H7 (cell line): ENCODE measurements around the gene BICDL1. TPM values are rescaled to one million over a fixed set of nuclear protein-coding genes. Genes with fewer than 3 reads are reported as not detected.
A peak's percentile ranks its signal among the peaks of the same experiment; 100 is the strongest.
"Not testable (repeated sequence)": the region's sequence is repeated elsewhere in the genome, so short reads cannot be mapped to it uniquely, and the experiment has no call there.

Experiments used
- DNase-seq: peaks from one replicate; pipeline ENCODE4 v3.0.0; 2012
- H3K27me3 ChIP-seq: 2 replicates; pipeline ENCODE4 v1.6.0; 2011; ENCODE audit warnings: mild to moderate bottlenecking, low read length; ENCODE audit not compliant: control insufficient read depth, insufficient read depth
- H3K36me3 ChIP-seq: replicated peaks from 2 replicates; pipeline ENCODE4 v1.5.1; 2011; ENCODE audit warnings: low read length; ENCODE audit not compliant: control insufficient read depth, insufficient read depth
- H3K4me3 ChIP-seq: 2 replicates; pipeline ENCODE4 v1.5.1; 2011; ENCODE audit warnings: low read depth, mild to moderate bottlenecking, control low read depth, low read length, moderate library complexity; ENCODE audit not compliant: insufficient read depth
- total RNA-seq: library from RNA; depleted of rRNA; stranded (reverse); fragments of >200 nt; shearing (Covaris generic); gene quantifications from 2 replicates; pipeline ENCODE4 v1.2.3, GENCODE V29; 2014

Gene BICDL1
- total RNA-seq, 1 experiment from 2014 or later = 15.7 TPM

DNA sequence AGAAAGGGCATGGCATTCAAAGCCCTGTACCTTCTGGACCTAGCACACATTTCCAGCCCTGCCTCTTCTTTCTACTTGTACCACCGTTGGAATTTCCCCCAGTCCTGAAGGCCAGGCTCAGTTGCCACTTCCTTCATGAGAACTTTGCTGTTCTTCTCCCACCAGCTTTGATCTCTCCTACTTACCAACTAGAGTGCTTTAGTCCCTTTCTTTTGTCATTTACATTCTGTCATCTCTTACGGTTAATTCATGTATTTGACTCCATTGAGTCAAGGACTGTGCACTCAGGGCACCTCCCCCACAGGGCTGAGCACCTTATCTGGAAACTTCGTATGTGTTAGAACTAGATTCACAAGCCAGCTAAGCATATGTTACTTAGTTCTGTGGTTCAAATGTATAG lies 26.3 kb downstream of the BICDL1 start:
- DNase-seq = no peak
- no peaks in the 10 kb centered on the region for H3K36me3 ChIP-seq
- no peaks in the 10 kb centered on the region for H3K27me3 ChIP-seq
- H3K4me3 ChIP-seq = no peak overlapping the region

DNA sequence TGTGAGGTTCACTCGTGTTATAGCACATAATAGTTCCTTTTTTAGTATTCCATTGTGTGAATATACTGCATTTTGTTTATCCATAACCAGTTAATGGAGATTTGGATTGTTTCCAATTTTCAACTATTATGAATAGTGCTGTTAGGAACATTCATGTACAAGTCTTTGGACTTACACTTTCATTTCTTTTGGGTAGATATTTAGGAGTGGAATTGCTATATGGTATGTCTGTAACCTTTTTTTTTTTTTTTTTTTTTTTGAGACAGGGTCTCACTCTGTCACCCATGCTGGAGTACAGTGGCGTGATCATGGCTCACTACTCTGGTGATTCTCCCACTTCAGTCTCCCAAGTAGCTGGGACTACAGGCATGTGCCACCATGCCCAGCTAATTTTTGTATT lies 27.2 kb downstream of the BICDL1 start:
- not testable (repeated sequence) for DNase-seq, H3K36me3 ChIP-seq, H3K27me3 ChIP-seq, H3K4me3 ChIP-seq

- no peak overlapping the region for H3K4me3 ChIP-seq
- DNase-seq = no peak
- no peaks in the 10 kb centered on the region for H3K36me3 ChIP-seq
- no peaks in the 10 kb centered on the region for H3K27me3 ChIP-seq
These were observed 30.2 kb downstream of the BICDL1 start for GRCh38 chr12:120019197-120019596.

DNA sequence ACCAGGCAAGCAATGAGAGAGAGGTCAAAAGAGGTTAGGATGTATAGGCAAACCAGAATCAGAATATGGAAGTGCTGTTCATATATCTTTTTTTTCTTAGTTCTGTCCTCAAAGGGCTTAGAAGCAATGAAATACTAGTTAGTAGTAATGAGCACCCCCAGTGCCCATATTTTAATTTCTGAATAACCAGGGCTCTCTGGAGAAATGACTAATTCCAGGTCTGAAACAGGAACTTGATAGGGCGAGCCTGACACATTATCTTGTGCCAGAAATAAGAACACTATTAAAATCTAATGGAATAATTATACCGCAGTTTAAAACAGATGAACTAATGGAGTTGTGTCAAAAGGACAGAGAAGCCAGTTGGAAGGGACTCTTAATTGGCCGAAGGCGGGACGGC lies 30.9 kb downstream of the BICDL1 start:
- no peaks in the 10 kb centered on the region for H3K27me3 ChIP-seq
- no peaks in the 10 kb centered on the region for H3K36me3 ChIP-seq

GRCh38 chr12:120024193-120024592 lies 35.2 kb downstream of the BICDL1 start:
- DNase-seq = no peak

More for the DNA sequence above, 30.9 kb downstream of the BICDL1 start:
- DNase-seq = no peak
- H3K4me3 ChIP-seq = no peak overlapping the region

DNA sequence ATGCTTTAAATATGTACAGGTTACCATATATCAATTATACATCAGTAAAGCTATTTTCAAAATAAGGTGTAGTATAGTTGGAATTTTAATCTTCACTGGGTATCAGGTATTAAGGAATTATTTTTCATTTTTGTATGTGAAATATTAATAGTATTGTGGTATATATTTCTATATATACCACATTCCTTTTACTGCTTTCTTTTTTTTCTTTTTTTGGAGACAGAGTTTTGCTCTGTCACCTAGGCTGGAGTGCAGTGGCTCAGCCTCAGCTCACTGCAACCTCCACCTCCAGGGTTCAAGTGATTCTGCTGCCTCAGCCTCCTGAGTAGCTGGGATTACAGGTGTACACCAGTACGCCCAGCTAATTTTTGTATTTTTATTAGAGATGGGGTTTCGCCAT lies 36.6 kb downstream of the BICDL1 start:
- no peak for DNase-seq
- Histone ChIP-seq H3K27me3 (no peaks in the 10 kb centered on the region), H3K4me3 (no peak overlapping the region), H3K36me3 (no peaks in the 10 kb centered on the region)

More at GRCh38 chr12:120024193-120024592, 35.2 kb downstream of the BICDL1 start:
- H3K36me3 ChIP-seq = no peaks in the 10 kb centered on the region
- H3K27me3 ChIP-seq = no peaks in the 10 kb centered on the region
- H3K4me3 ChIP-seq = no peak overlapping the region

GRCh38 chr12:120032242-120032641 lies 43.2 kb downstream of the BICDL1 start:
- Histone ChIP-seq H3K27me3 (no peaks in the 10 kb centered on the region), H3K36me3 (no peaks in the 10 kb centered on the region), H3K4me3 (no peak overlapping the region)
- no peak for DNase-seq

DNA sequence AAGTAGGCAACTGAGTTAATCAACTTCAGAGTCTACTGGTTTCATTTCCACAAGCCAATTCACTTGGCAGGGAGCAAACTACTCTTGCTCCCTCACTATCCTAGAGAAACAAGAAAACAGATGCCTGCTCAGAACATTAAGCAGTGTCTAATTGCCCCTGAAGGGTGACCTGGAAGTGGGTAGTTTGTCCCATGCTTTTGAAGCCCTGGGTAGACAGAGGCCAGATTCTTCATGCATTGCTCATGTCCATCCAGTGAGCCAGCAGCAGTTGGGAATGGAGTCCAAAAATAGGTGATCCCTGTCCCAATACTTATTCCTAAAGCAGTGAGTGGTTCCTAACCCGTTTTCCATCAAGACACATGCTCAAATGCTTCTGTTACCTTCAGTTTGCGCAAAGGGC lies 48.8 kb downstream of the BICDL1 start:
- Histone ChIP-seq H3K27me3 (no peaks in the 10 kb centered on the region), H3K4me3 (no peak overlapping the region), H3K36me3 (no peaks in the 10 kb centered on the region)
- no peak for DNase-seq

DNA sequence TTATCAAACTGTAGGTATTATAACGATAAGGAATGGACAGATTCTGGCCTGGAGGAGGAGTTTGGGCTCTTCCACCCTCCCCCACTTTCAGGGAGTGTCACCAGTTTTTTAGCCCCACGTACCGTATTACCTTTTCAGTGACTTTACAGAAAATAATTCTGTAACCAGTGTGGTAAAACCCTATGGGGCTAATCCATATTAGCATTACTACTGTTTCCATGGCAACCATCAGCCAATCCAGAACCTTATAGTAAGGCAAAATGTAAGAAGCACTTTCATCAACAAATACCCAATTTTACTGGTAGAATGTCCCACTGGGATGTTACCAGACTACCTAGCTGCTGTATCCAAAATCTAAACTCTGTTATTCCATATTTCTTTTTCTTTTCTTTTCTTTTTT lies 50.7 kb downstream of the BICDL1 start:
- H3K36me3 ChIP-seq = no peaks in the 10 kb centered on the region
- DNase-seq = peak; percentile 57
- no peak overlapping the region for H3K4me3 ChIP-seq
- H3K27me3 ChIP-seq = no peaks in the 10 kb centered on the region

- Histone ChIP-seq H3K27me3 (no peaks in the 10 kb centered on the region), H3K4me3 (no peak overlapping the region), H3K36me3 (no peaks in the 10 kb centered on the region)
- DNase-seq = peak; percentile 31
These were observed 52.6 kb downstream of the BICDL1 start for GRCh38 chr12:120041386-120042231.

DNA sequence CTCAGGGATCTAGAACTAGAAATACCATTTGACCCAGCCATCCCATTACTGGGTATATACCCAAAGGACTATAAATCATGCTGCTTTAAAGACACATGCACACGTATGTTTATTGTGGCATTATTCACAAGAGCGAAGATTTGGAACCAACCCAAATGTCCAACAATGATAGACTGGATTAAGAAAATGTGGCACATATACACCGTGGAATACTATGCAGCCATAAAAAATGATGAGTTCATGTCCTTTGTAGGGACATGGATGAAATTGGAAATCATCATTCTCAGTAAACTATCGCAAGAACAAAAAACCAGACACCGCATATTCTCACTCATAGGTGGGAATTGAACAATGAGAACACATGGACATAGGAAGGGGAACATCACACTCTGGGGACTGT lies 56.3 kb downstream of the BICDL1 start:
- not testable (repeated sequence) for H3K27me3 ChIP-seq, H3K36me3 ChIP-seq, DNase-seq, H3K4me3 ChIP-seq

GRCh38 chr12:120047072-120047471 lies 58.0 kb downstream of the BICDL1 start:
- DNase-seq = no peak
- Histone ChIP-seq H3K27me3 (no peaks in the 10 kb centered on the region), H3K36me3 (no peaks in the 10 kb centered on the region), H3K4me3 (no peak overlapping the region)

DNA sequence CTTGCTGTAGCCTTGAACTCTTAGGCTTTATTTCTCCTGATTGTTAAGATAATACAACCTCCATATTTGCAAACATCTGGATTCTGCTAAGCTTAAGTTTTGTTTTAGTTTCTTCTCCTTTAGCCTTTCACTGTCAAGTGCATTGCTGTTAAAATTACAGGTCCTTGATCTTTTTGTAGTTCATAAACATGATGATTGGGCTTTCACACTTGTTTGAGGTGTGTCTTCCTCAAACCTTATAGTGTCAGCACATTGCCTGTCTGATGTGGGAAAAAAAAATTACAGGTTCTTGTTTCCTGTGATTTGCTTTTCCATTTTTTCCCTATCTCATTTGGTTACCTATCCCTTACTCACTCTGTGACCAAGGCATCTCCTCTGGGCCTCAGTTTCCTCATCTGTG lies 59.2 kb downstream of the BICDL1 start:
- Histone ChIP-seq H3K36me3 (no peaks in the 10 kb centered on the region), H3K27me3 (no peaks in the 10 kb centered on the region), H3K4me3 (no peak overlapping the region)
- DNase-seq = no peak

DNA sequence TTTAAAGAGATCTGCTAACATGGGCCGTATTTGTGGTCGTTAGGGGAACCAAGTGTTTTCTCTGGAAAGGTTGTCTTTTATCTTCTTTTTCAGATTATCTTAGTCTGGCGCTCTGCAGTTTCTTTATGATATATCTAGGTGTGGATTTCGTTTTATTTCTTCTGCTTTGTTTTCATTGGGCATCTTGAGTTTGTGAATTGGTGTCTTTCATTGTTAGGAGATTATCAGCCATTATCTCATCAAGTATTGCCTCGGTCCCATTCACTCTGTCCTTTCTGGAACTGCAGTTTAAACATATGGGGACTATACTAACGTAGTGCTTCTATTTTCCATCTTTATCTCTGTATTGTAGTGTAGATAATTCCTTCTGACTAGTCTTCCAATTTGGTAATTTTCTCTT lies 60.4 kb downstream of the BICDL1 start:
- Histone ChIP-seq H3K36me3 (no peaks in the 10 kb centered on the region), H3K27me3 (no peaks in the 10 kb centered on the region), H3K4me3 (no peak overlapping the region)
- no peak for DNase-seq

DNA sequence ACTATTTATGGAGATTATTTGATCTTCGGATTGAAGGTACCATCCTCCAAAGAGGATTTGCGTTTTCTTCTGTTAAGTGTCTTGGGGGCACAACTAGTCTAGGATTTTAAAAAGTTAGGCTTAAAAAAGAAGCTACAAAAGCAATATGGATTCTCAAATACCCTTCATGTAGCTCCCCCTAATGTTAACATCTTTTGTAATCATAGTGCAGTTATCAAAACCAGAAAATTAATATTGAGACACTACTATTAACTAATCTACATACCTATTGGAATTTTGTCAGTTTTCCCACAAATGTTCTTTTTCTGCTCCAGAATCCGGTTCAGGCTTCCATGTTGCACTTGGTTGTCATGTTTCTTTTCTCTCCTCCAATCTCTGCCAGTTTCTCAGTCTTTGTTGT lies 62.5 kb downstream of the BICDL1 start:
- no peaks in the 10 kb centered on the region for H3K36me3 ChIP-seq
- DNase-seq = no peak
- H3K27me3 ChIP-seq = no peaks in the 10 kb centered on the region
- no peak overlapping the region for H3K4me3 ChIP-seq
